Cerebellar cortex (tissue), 1 donor: ENCODE measurements around the gene SYNPR.

ENCODE experiments used
- DNase-seq: peaks from one replicate; pipeline ENCODE4 v3.0.0-alpha.2; 2015; ENCODE audit warnings: low spot score

SYNPR gene

GRCh38 chr3:63473641-63474166, 195.6 kb downstream of the SYNPR start:
- no peak for DNase-seq

DNA sequence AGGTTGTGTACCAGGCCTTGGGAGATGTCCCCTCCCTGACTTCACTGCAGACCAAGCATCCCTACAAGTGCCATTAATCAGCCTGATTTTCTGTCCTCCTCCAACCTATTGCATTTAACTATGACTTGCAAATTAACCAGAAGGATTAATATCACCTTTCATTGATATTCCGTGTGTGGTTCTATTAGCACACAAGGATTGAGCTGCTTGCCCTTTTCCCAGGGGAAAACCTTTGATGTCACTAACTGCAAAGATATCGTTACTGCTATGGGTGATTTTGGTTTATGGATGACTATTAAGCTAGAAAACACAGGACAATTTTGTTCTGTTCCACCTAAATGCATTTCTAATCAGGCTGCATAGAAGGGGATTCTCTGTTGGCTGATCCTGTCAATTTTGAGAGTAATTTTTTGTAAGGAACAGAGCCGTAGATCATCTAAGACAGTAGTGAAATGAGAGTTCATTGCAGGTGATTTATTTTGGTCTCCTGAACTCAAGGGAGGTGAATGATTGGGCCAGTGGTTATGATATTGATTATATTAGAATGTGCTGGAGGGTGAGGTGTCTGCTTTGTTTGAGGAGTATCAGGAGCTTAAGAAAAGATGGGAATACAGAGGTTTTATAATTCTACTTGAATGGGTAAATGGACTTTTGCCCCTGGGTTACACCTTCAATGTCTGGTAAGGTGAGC, 196.9 kb downstream of the SYNPR start:
- DNase-seq = no peak

DNA sequence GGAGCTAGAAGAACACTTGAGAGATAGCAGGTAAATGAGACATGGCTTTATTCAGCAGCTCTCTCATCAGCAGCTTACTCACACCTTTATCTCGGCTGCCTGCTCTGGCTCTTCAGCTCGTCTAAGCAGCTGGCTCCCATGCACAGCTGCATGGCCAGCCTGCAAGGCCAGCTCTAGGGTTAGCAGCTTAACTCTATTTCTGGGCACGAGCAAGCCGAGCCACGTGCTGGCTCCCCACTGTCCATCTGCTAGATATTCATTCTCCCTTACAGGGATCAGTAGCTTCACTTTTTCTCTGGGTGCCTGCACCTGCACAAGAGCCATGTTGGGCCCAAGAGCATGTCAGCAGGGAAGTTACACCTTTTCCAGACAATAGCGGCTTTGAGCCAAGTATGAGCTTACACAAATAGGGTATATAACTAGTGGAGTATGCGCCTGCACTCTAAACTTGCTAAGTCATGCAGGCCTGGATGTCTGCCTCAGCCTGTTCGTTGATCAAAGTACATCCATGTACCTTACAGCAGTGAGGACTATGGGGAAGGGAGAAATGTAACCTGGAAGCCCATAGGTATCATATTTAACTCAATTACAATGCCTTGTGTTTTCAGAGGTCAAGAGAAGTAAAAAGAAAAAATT, 199.5 kb downstream of the SYNPR start:
- DNase-seq = no peak

GRCh38 chr3:63478990-63479660, 201.0 kb downstream of the SYNPR start:
- no peak for DNase-seq

- DNase-seq = no peak
Measured at GRCh38 chr3:63479661-63480035, 201.5 kb downstream of the SYNPR start.

DNA sequence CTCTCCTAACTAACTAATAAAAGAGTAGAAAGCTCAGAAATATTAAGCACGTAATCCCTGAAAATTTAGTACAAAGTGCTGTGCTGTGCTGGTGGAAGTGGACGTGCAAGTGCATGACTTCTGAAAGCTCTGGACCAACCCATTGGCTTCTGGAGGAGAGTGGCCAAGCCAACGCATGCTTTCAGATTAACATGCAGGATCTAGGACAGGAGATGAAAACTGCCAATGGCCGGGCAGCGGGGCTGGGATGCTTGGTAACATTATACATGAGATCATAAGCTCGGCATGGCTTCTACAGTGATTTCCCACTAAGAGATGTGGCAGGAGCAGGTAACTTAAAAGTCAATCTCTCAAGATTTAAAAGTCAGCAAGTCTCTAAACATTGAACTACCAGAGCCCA, 203.5 kb downstream of the SYNPR start:
- DNase-seq = no peak

DNA sequence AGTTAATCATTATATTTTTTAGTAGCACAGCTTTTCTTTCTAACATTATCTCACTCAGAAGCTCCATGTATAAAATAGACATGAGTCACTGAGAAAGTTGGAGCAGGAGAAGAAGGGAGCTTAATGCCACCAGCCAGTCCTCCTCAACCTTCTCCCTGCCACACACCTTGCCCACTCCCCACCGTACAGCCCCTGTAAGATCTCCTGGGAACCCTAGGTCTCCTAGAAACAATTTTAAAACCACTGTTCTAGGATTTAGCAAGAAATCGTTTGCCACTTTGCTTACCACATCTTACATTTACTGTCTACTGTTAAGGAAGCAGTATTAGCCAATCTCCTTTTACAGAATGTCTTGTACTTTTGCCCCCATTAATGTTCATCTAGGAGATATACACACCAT, 204.2 kb downstream of the SYNPR start:
- no peak for DNase-seq

DNA sequence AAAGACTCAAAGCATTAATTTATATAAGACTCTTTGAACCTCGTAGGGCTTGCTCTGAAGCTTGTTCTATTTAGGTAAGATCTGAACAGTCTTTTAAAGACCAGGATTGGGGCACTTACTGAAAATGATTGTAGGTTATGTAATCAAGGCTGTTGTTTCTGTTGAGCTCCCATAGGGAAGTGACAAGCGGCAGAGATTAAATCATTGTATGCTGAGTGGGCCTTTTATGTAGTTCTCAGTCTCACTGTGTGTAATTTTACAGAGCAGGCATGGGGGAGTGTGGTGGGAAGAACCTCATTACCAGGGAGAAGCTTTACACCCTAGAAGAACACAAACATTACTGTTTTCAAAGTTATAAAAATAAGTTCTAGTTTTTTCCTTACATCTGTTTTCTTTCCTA, 214.4 kb downstream of the SYNPR start:
- no peak for DNase-seq

DNA sequence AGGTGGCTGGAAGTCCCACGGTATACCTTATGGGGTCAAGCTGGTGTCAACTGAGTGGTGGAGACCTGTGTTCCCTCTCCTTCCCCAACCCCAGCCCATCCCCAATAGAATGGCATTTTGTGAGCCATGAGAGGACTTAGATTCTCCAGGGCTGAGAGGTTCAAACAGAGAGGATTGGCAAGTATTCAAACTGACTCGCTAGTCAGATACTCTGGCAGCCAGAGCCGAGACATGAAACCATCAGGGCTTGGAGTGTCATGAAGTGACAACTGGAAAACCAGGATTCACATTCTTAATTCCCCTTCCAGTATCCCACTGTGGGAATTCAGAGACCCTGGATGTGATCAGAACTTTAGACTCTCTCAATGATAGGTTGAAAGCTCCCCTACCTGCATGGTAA, 215.0 kb downstream of the SYNPR start:
- DNase-seq = no peak

DNA sequence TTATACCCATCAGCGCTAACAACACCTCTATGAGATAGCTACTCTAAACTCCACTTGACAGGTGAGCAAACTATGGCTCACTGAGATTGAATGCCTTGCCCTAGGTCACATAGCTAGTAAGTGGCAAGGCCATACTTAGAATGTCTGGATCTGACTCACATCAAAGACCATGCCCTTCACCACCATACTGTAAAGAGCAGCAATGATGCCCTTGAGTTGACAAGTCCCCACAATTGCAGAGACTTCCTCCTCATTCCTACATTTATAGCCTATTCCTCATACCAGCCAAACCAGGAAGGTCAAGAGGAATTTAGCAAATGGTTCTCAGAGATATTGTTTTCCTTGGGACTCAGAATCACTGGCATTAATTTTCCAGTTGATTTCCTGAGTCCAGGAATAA, 216.5 kb downstream of the SYNPR start:
- DNase-seq = no peak

DNA sequence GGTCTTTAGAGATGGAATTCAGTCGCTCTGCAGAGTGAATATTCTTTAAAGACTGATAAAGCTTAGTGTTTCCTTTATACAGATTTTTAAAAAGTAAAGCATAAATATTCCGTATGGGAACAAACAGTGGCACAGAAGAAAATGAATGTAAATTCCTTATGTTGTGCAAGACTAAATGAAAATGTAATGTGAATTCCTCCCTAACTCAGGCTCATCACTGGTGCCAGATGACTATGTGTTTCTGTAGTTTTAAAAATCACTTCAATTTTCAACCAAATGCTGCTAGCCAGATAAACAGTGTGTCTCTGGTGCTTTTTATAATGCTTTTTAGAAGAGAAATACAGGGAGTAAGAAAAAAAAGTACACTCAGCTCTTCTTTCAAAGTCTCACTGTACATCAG, 219.5 kb downstream of the SYNPR start:
- DNase-seq = no peak

DNA sequence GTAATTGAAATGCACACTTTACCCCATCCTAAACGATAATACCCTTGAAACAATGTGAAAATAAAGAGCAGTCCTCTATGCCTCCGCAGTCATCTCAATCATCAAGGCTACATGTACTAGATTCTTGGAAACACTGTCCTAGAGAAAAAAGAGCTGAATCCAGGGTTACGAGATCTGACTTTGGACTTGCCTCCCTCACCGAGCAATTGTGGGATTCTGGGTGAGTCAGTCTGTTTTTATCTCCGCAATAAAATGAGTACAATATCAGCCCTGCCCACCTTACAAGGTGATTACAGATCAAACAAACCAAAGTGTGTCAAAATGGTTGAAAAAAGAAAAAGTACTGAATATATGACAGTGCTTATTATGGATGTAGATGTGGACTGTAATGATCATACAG, 222.1 kb downstream of the SYNPR start:
- DNase-seq = no peak

DNA sequence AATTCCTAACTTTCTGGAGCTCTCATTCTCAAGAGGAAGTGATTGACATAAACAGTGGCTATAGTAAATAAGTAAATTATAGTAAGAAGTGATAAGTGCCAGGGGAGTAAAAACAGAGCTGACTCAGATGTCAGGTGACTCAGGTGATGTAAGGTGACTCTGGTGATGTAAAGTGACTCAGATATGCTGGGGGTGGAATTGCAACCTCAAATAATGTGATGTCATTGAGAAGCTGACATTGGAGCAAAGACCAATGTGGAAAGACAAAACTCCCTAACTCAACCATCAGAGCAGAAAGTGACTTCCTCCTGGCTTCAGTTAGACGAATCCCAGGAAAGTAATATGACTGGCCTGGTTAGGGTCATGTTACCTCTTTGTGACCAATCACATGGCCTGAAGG, 230.2 kb downstream of the SYNPR start:
- DNase-seq = no peak

- DNase-seq = no peak
Measured at GRCh38 chr3:63508771-63509170, 230.7 kb downstream of the SYNPR start.

- no peak for DNase-seq
Measured at GRCh38 chr3:63513791-63514190, 235.7 kb downstream of the SYNPR start.

- DNase-seq = no peak
Measured at GRCh38 chr3:63514678-63515077, 236.6 kb downstream of the SYNPR start.

DNA sequence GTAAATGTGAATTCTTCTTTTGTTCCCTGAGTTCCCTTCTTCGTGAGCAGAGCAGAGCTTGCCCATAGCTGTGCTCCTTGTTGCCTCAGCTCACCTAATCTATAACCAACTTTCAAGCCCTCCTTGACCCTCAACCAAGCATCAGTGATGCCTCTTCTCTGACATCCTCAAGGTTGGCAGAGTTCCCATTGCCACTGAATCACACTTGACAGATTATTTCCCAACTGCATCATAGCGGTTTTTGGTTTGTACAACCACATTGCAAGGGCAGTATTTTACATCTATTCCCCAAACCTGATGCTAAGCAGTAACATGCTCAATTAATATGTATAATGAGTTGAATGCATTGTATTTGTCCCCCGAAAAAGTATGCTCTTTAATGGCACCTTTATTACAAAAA, 241.3 kb downstream of the SYNPR start:
- DNase-seq = no peak

- DNase-seq = no peak
Measured at GRCh38 chr3:63521657-63522056, 243.5 kb downstream of the SYNPR start.

GRCh38 chr3:63523100-63523499, 245.0 kb downstream of the SYNPR start:
- DNase-seq = no peak

DNA sequence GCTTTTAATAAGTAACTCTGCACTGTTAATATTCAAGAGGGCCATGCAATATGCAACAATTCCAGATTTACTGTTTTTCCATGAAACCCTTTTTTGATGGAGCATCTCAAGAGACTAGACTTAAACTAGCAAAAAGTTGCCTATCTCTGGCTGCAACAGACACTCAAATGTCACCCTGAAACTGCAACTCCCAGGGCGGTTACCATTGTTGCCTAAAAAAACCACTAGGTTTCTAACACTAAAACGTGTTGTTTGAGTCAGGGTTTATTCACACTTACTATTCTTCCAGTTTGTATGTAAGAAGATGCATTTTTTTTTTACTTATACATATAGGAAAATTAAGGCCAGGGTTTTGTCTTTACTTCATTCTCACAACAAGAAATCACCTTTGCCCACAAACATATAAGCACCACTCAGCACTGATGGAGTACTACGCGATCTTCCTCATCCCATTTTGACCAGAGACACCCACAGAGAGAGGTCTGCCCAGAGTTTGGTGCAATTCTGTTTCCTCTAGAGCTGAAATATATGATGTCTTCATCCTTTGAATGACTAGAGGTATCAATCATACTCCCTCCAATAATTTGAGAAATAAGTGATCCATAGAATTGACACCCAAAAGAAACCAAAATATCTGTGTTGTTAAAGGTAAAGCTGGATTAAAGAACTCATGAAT, 250.4 kb downstream of the SYNPR start:
- DNase-seq = no peak

GRCh38 chr3:63532521-63532920, 254.4 kb downstream of the SYNPR start:
- no peak for DNase-seq

DNA sequence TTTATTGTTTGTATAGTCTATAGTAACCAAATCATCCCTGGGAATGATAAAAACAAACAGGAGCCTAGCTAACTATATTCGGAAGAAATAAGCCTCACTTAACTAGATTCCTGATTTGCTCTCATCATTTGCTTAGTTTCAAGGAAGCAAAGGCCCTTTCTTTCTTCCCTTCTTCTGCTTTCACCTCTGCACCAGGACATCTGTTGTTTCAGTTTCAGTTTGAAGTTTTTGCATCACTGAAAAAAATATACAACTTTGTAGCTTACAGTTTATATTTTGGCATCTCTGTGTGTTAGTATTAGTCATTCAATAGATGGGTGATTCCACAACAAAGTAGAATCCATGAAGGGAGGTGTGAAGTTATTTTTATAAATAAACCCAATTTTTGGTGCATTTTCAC, 260.8 kb downstream of the SYNPR start:
- DNase-seq = no peak

GRCh38 chr3:63555767-63556166, 277.7 kb downstream of the SYNPR start:
- DNase-seq = no peak
